HG03097 (cell line): Measurements from ENCODE around the gene ADAP2.
"Not testable (repeated sequence)": the region's sequence is repeated elsewhere in the genome, so short reads cannot be mapped to it uniquely, and the experiment has no call there.

Experiments
- ATAC-seq: cut with Tn5 transposase; IDR thresholded peaks from one replicate; pipeline ENCODE4 v1.9.1; 2021; ENCODE audit not compliant: unreplicated experiment, low FRiP score

ADAP2 gene

GRCh38 chr17:30921544-30922196 lies at the start of gene ADAP2:
TSS of gene ADAP2 (plus strand) at chr17:30921945. CDS start at chr17:30922015, 70 bp downstream.
- no peak for ATAC-seq

- ATAC-seq = no peak
Observed at GRCh38 chr17:30886187-30886586, 35.6 kb upstream of the ADAP2 start.

- no peak for ATAC-seq
Observed at GRCh38 chr17:30894236-30894635, 27.5 kb upstream of the ADAP2 start.

- no peak for ATAC-seq
Observed at GRCh38 chr17:30897311-30897710, 24.4 kb upstream of the ADAP2 start.

- ATAC-seq = peak; percentile 14
Observed at GRCh38 chr17:30905742-30906100, 16.0 kb upstream of the ADAP2 start.

GRCh38 chr17:30906101-30906911 lies 15.4 kb upstream of the ADAP2 start, which contains the start of gene TEFM:
TSS of gene TEFM (minus strand) at chr17:30906238. CDS start at chr17:30906198, 40 bp downstream.
- ATAC-seq = peak; percentile 93

GRCh38 chr17:30908717-30909420 lies 12.9 kb upstream of the ADAP2 start:
- ATAC-seq = no peak

- ATAC-seq = not testable (repeated sequence)
Observed at GRCh38 chr17:30910151-30910550, 11.6 kb upstream of the ADAP2 start.

- ATAC-seq = no peak
Observed at GRCh38 chr17:30913955-30914354, 7.8 kb upstream of the ADAP2 start.

- no peak for ATAC-seq
Observed at GRCh38 chr17:30915833-30916611, 5.7 kb upstream of the ADAP2 start.

- no peak for ATAC-seq
Observed at GRCh38 chr17:30917050-30917449, 4.7 kb upstream of the ADAP2 start.

- no peak for ATAC-seq
Observed at GRCh38 chr17:30920282-30920681, 1.5 kb upstream of the ADAP2 start.

- ATAC-seq = no peak
Observed at GRCh38 chr17:30920683-30921543, 832 bp upstream of the ADAP2 start.

- no peak for ATAC-seq
Observed at GRCh38 chr17:30922235-30923030, 688 bp downstream of the ADAP2 start.

- no peak for ATAC-seq
Observed at GRCh38 chr17:30924341-30924740, 2.6 kb downstream of the ADAP2 start.

- no peak for ATAC-seq
Observed at GRCh38 chr17:30926516-30926915, 4.8 kb downstream of the ADAP2 start.

GRCh38 chr17:30927756-30928155 lies 6.0 kb downstream of the ADAP2 start:
- no peak for ATAC-seq

- ATAC-seq = no peak
Observed at GRCh38 chr17:30928584-30928983, 6.8 kb downstream of the ADAP2 start.

- no peak for ATAC-seq
Observed at GRCh38 chr17:30929081-30929633, 7.4 kb downstream of the ADAP2 start.
